HG03442 (cell line): ENCODE results near the gene SKOR1.

Experiments used
- ATAC-seq: cut with Tn5 transposase; IDR thresholded peaks from one replicate; pipeline ENCODE4 v1.9.1; 2021; ENCODE audit warnings: mild to moderate bottlenecking, moderate library complexity; ENCODE audit not compliant: unreplicated experiment

The SKOR1 gene

DNA sequence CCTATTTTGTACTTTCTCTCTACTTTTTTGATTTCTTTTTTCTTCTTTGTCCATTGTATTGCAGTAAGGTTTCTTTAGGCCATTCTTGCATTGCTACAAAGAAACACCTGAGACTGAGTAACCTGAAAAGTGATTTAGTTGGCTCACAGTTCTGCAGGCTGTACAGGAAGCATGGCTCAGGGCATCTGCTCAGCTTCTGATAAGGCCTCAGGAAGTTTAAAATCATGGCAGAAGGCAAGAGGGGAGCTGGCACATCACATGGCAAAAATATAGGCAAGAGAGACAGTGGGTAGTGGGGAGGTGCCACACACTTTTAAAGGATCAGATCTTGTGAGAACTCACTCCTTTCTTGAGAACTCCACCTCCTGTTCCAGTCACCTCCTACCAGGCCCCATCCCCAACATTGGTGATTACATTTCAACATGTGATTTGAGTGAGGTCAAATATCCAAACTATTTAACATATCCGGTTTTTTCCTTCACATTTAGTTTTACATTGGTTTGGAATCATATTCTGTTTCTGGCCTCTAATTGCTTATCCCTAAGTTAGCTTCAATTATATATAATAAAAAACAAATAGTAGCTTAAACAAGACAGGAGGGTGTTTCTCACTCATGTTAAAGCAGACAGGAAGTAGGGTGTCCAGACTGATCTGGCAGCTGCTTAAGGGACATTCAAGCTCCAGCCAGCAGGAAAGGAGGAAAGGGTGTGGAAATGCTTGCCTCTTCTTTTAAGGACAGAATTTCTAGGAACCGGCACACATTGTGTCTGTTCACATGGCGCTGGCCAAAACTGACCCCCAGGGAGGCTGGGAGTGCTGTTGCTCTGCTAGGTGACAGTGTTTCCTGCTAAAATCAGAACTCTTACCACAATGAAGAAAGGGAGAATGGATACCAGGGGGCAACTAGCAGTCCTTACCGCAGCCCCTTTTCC lies 28.8 kb upstream of the SKOR1 start:
- ATAC-seq = no peak

DNA sequence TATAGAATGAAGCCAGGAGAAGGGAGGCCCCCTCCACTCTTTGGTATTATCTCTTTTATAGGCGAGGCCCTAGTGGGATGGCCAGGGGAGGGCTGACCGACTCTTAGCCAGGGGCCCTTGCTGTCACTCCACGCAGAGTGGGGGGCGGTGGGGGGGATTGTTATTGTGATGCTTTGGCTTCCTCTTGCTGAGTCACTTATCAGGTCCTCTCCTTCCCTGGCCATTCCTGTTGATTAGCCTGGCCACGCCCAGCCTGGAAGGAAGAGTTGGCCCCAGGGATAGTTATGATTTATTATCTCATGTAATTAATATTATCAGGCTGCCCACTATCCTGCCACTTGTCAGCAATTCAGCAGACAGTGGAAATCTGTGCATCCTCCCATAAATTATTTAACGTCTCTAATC lies 25.5 kb upstream of the SKOR1 start:
- ATAC-seq = no peak

DNA sequence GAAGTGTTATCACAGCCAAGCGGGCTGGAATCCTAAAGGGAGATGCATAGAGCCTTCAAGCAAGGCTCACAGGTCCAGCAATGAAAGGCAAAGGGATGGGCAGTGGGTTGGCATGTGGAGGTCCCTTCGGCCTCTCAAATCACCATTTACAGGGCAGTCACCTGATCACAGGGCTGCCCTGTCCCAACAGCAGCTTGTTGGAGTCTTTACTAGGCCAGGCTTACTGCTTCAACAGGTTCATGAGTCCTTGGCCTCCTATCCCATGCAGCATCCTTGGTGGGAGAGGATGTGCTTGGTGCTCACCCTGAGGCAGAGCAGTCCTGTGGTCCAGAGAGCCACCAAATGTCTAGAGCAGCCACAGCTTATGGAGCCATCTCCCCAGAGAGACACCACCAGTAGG lies 24.2 kb upstream of the SKOR1 start:
- no peak for ATAC-seq

DNA sequence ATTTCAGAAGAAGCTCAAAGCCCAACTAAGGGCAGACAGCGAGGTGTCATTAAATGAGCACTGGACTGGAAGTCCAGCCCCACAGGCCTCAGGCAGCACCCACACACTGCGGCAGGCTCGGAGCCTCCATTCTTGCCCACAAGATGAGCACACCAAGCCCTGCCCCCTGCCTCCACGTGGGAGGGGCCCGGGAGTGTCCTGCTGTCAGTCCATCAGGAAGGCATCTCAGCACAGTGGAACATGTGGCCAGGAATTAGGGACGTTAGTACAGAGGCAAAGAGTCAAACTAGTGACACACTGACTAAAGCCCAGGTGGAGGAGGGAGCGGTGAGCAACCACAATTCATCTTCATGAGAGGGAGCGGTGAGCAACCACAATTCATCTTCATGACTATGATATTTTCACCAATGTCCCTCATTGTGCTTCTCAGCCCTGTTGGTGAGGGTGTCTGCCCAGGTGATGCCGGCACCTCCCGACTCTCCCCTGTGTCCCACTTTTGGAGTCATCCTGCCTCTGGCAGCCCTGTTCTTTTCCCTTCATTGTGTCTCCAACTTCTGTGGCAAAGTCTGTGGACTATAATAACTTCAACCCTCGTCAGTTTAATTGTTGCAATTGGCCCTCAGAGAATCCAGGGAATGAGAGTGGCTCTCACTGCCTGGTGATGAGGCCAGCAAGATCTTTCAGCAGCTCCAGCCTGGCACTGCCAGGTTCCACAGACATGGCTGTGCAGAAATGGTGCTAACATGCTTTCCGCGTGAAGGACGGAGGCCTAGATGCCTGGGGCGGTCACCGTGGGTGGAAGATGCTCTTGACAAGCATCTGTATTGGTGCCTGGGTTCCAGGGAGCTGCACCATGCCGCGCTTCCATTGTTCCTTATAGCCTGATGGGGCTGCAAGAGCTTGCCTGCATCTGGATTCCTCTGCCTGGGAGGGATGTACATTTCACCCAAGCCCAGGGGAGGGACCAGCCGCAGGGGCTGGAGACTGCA lies 23.1 kb upstream of the SKOR1 start:
- no peak for ATAC-seq

DNA sequence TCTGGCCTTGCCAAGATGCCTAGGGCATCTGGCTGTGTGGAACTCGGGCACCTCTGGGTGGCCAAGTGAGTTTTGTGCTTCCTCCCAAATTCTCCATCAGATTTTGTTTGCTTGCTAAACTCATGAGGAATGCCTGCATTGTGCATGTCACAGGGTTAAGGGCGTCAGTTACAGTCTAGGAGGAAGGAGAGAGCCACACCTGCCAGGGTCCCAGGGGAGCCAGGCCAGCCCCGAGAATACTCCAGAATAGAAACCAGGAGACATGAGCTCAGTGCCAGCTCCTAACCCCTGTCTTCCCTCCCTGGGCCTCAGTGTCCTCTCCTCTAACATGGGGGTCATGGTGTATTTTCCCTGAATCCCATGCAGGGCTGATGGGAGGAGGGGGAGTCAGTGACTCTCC lies 22.0 kb upstream of the SKOR1 start:
- no peak for ATAC-seq

DNA sequence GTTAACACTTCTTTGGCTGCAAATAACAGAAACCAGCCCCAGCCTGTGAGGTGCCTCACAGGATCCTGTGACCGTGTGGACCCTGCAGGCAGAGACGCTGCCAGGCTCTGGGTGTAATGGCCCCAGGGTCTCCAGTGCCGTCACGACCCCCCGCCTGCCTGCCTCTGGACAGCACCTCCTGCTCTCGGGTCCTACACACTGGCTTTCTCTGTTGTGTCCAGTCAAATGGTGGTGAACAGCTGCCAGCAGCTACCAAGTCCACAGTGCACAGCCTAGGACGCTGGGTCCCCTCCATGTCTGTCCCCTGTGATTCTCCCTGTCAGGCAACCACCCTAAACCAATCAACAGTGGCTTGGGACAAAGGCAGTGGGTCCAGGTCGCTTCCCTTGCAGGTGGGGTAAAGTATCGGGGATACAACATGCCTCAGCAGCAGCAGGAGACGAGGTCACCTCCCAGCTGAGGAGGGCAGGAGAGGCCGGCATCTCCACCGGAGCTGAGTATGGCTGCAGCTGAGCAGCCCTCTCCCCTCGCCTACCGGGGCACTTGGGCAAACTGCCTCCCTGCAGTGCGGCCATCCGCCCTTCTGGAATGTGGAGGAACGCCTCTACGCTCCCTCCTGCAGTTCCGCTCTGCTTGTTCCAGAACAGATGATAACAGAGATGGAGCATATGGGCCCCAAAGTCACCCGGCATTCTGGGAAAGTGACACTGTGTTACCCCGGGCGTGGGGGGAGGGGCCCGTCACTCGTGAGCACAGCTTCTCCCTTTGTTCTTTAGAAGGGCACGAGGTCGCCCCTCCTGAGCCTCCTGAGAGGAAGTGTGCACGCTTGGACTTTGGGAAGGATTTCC lies 21.1 kb upstream of the SKOR1 start:
- no peak for ATAC-seq

DNA sequence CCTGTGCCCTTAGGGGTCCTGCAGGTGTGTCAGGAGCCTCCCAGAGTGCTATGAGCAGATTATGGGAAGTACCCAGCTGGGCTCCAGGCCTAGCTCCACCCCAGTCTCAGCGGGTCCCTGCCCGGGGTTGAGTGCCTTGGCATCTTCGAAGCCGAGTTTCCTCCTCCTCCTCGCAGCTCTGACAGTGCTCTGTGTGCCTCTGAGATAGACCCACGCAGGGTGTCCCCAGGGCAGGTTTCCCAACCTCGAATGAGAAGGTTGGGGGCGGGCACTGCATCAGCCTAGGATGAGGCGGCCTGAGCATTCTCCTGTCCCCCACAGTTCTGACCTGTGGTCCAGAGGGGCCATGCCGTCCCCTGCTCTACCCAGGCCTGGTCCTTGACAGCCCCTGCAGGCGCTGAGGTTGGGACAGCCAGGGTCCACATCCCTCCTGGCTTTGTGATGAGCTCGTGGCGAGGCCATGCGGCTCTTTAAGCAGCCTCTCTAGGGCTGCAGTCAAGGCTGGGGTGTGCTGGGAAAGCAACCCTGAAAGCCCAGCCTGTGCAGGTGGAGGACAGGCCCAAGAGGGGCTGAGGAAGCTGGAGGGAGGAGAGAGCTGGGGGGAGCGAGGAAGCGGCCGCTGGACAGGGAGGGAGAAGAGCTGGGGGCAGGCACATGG lies 20.2 kb upstream of the SKOR1 start:
- ATAC-seq = no peak

DNA sequence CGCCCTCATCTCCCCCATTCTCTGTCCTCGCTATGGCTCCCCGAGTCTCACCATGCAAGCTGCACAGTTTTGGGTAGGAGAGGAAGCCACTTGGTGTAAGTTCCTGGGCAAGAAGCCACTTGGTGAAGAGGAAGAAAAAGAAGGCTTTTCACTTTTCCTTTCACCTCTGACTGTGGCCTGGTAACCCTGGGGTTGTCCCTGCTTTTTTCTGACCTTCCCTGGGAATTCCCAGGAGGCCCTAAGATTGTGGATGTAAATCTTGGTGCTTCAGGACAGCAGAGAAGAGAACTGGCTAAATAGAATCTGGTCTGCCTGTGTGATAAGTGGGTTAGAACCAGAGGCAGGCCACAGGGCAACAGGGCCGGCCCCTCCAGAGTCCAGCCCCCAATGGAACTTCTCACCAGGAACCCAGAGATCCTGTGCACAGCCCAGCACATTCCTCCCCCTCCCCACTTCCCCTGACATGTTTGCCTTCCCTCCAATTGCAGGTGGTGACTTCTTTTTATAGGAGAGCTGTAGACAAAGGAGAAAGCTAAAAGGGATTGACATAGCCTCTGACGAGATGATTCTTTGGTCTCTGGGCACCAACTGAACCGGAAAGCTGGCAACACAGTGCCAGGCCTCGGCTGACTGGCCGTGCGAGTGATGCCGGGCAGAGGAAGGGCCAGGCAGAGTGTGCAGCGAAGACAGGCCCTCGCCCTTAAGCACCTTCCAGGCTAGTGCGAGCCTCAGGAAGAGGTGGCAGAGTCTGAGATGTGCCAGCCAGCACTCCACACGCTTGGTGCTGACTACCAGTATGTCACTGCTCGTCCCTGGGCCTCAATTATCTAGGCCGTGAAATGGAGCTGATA lies 19.4 kb upstream of the SKOR1 start:
- no peak for ATAC-seq

DNA sequence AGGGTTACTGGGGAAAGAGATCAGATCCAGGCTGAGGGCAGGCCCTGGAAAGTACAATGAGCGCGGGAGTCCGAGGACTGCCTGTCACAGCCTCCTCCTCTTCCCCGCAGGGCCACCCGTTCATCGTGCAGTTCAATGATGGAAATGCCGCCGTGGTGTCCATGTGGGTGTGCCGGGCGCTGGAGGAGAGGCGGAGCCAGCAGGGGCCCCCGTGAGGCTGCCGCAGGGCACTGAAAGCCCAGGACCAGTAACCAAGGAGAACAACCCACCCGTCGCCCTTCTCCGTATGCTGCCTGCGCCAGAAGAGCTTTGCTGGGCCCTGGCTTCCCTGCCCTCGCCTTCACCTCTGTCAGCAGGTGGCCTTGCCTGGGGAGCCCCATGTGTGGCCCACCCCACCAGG lies 18.8 kb upstream of the SKOR1 start:
- ATAC-seq = no peak

DNA sequence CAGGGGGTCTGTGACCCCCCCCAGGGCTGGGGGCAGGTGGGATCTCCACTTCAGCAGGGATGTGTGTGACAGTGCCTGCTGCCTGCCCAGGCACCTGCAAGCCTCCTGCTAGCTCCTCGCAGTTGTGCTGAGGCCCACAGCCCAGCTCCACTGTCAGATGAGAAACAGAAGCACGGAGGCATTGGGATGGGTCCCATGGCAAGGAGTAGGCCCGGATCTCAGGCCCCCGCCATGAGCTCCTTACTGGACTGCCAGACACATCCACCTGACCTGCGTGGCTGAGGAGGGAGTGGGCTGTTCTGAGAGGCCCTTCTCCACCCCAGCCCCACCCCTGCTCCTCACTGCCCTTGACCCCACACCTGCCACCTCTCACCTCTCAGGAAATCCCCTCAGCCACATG lies 18.2 kb upstream of the SKOR1 start:
- no peak for ATAC-seq

DNA sequence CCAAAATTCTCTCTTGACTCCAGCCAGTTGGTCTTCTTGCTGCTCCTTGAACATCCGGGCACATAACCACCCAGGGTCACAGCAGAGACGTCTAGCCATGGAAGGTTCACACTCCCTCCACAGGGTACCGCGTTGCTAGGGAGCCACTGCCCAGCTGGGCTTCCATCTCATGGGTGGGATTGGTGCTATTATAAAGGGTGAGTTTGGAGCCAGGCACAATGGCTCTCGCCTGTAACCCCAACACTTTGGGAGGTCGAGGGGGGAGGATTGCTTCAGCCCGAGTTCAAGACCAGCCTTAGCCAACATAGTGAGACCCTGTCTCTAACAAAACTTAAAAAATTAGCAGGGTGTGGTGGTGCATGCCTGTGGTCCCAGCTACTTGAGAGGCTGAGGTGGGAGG lies 17.5 kb upstream of the SKOR1 start:
- no peak for ATAC-seq

DNA sequence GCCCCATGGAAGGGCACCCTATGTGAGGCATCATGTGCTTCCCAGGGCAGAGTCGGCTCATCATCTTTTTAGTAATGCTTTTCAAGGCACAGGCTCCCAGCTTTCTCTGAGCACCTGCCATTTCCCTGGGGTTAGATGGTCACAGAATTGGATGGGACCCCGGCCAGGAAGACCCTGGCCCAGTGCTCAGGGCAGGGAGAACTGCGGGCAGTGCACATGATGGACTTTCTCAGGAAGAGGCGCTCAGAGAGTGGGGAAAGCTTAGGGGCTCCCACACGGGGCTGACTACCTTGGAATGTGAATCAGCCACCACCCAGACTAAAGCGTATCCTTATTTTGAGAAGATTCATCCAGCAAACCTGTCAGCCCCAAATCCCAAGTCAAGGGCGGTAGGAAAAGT lies 16.5 kb upstream of the SKOR1 start:
- ATAC-seq = no peak

DNA sequence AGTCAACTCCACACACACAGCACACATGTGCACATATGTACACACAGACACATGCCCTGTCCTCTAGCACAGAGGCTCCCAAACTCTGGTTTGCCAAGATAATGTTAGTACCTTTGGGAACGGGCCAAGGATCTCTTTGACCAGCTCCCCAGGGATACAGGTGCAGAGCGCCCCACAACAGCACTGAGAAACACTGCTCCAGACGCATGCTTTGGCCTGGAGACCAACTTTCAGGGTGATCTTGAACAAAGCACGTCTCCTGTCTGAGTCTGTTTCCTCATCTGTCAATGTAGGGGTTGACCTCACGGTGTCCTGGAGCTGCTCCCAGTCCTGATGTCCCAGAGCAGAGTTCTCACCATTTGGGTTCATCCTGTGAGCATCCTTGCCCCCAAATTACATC lies 15.9 kb upstream of the SKOR1 start:
- no peak for ATAC-seq

DNA sequence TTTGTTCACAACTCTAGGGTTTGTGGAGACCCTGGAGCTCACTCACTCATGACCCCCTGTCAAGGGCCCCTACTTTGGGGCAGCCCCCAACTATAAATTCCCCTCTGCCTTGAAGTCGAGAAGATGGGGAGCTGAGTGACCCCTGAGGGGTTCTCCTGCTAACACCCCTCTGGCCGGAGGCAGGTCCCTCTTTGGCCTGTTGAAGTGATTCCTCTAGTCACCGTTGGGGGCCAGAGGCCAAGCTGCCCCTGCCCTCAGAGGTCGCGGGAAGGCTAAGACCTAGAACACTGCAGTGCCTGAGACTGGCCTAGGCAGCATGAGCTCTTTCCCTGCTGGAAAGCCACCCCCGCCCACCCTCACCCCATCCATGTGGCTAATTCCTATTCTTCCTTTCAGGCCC lies 15.4 kb upstream of the SKOR1 start:
- ATAC-seq = no peak

DNA sequence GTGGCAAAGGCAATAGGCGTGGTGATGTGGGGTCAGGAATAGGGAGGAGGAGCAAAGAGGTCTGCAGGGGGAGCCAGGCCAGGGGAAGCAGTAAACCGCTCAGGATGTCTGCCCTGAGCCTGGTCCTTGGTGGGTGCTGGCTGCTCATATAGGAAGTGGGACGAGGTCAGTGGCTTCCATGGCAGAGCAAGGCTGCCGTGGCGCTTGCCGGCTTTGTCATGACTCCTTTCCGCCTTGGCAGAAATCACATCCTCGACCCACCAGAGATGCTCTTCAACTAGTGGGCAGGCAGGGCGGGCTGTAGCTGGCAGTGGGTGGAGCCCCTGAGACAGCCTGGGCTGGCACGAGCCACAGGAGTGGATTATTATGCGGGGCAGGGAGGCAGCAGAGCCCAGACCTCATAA lies 13.1 kb upstream of the SKOR1 start:
- no peak for ATAC-seq

DNA sequence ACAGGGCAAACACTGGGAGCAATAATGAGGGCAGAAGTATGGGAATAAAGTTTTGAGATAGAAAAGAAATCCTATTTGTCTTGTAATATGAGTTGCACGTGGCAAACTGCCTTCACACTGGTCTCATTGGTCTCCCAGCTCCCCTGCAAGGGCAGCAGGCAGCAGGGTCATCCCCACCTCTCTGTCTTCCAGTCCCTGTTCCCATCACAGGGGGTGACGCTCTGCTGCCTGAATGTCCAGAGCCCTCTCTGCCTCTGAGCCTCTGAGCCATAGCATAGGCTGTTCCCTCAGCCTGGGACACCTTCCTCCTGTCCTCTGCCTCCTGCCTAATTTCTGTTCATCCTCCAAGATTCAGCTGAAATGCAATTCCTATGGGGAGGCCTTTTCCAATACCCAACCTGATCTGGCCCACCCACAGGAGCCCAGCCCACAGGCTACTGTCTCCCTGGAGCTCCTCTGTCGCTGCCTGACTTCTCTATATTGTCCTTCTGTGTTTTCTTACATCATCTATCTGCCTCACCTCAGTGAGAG lies 12.1 kb upstream of the SKOR1 start:
- ATAC-seq = no peak

DNA sequence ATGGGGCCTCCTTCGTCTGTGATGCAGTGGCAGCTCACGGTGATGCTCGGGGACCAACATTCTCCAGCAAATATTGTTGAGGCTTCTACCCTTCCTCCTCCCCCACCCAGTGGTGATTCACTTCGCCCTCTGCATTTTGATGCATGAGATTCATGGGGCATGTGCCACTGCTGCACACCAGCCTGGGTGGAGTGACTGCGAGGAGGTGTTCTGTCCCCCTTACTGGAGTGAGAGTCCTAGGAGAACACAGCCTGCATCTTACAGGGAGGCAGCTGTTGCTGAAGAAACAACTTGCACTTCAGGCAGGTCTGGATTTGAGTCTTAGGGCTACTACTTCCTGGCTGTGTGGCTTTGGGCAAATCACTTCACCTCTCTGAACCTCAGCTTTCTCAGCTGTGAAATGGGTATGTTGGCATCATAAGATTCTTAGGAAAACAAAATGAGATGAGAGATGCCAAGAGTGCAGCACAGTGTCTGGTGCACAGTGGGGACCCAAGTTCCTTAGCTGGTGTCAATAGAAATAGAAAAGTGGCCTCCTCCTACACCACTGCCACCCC lies 10.2 kb upstream of the SKOR1 start:
- ATAC-seq = no peak

DNA sequence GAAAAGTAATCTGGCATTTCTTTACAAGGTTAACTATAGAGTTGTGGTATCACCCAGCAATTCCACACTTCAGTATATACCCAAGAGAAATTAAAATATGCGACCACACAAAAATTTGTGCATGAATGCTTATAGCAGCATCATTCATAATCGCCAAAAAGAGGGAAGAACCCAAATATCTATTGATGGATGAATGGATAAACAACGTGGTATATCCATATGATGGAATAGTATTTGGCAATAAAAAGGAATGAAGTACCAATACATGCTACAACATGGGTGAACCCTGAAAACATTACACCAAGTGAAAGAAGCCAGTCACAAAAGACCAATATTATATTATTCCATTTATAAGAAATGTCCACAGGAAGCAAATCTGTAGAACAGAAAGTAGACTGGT lies 8.6 kb upstream of the SKOR1 start:
- ATAC-seq = no peak

DNA sequence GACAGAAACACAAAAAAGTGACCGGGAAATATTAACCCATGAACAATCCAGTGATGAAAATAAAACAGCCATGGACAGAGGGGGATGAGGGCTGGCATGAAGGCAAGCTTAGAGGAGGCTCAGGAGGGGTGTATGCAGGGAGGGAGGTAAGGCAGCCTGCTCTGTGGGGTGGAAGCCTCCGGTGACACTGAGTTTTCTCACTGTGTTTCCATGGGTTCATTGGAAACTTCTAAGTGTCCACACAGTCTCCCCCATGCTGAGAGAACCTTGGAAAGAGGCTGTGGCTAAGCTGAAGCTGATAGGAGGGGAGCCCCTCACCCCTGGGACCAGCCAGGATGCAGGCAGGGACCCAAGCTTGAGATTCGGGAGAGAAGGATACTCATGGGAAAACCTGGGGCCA lies 6.8 kb upstream of the SKOR1 start:
- no peak for ATAC-seq
